Heart right ventricle (tissue), 16 donors: ENCODE results near the gene SOWAHA. TPM values are rescaled to one million over a fixed set of nuclear protein-coding genes. Genes with fewer than 3 reads are reported as not detected.

ENCODE experiments used
- ATAC-seq, 8 donors: fragments of 200-7000 bp; cut with Tn5 transposase; one replicate each; pipeline ENCODE4 v1.9.1; 2020; ENCODE audit warnings: mild to moderate bottlenecking in 8 of 8, moderate library complexity in 8 of 8, moderate number of reproducible peaks in 1 of 8
- DNase-seq, 2 donors: peaks; one replicate each; pipeline ENCODE4 v3.0.0-alpha.2; 2020
- H3K27ac ChIP-seq, 10 donors: fragments of 200-600 bp; sonication (generic) in 2 of 10; one replicate each; pipeline versions ENCODE4 v1.5.0 to v1.8.0; 2020 to 2022; ENCODE audit warnings: mild to moderate bottlenecking in 3 of 10
- H3K27me3 ChIP-seq, 7 donors: fragments of 200-600 bp; one replicate each; pipeline ENCODE4 v1.8.0; 2021 to 2022; ENCODE audit warnings: mild to moderate bottlenecking in 2 of 7
- H3K36me3 ChIP-seq, 9 donors: fragments of 200-600 bp; sonication (generic) in 1 of 9; one replicate each; pipeline versions ENCODE4 v1.5.0 to v1.8.0; 2020 to 2022; ENCODE audit warnings: mild to moderate bottlenecking in 2 of 9
- H3K4me1 ChIP-seq, 9 donors: fragments of 200-600 bp; sonication (generic) in 1 of 9; one replicate each; pipeline versions ENCODE4 v1.5.0 to v1.8.0; 2020 to 2022; ENCODE audit warnings: mild to moderate bottlenecking in 4 of 9
- H3K4me3 ChIP-seq, 10 donors: fragments of 200-600 bp; sonication (generic) in 2 of 10; one replicate each; pipeline versions ENCODE4 v1.5.0 to v1.8.0; 2020 to 2022; ENCODE audit warnings: mild to moderate bottlenecking in 7 of 10, moderate library complexity in 2 of 10
- H3K9me3 ChIP-seq, 11 donors: fragments of 200-600 bp in 10 of 11; sonication (generic) in 2 of 11; one replicate each; pipeline versions ENCODE4 v1.5.0 to v1.8.0; 2013 to 2022; ENCODE audit warnings: mild to moderate bottlenecking in 2 of 11, control low read depth in 1 of 11, moderate library complexity in 1 of 11
- WGBS, 2 donors: extraction: QIAGEN DNeasy Blood & Tissue Kit; methylation state at CpG; one replicate each; pipeline ENCODE4 v1.1.7; 2013; ENCODE audit warnings: inconsistent platforms in 1 of 2; 5-methylcytosine and 5-hydroxymethylcytosine counted together
- intact Hi-C, 10 donors: fragments of 100-400 bp; cut with DNase I; formaldehyde crosslinking; loops; one replicate each; pipeline versions ENCODE4 v1.11.1 to v1.14.2; 2022
- polyA plus RNA-seq, 2 donors: library from polyadenylated mRNA; stranded (reverse); fragments of 200-250 nt; gene quantifications; one replicate each; pipeline ENCODE4 v1.2.3, GENCODE V29; 2013
- total RNA-seq, 10 donors: library from RNA; stranded (reverse); fragmentation: NEBNext Ultra II Directional in 3 of 10; extraction: Animal tissue kit (Norgen Biotek cat#: 25700) in 3 of 10; gene quantifications; one replicate each; pipeline versions ENCODE4 v1.2.1 to v1.2.4, GENCODE V29; 2021 to 2023
- TF ChIP-seq, protein P1 (sequence below), 9 donors: fragments of 200-600 bp; sonication (generic) in 2 of 9; IDR thresholded peaks; one replicate each; pipeline versions ENCODE4 v1.5.0 to v1.8.0; 2021 to 2022; ENCODE audit warnings: antibody characterized with exemption in 9 of 9, mild to moderate bottlenecking in 5 of 9, moderate library complexity in 1 of 9
- donor health status: Arrhythmogenic right ventricular cardiomyopathy.
- donor health status: ischemic (EF 13 %, LVEDD 7.1; RV severe dilation, severe dysfunction).
- donor health status: healthy with polysubstance abuse.
- donor health status: DM: no; HTN: yes; CAD: no.
- donor health status: DM: no; HTN: no; CAD: no.
- donor health status: ischemic (EF 25% LVEDD 6.9; RV normal size, moderate dysfunction).
- donor health status: ischemic (EF 25% LVEDD 5.7; RV mildly dilated, moderate dysfunction).
- donor health status: healthy.
- donor health status: DM: yes; HTN: yes; CAD: no.
- donor health status: Ischemic cardiomyopathy.
- donor health status: ischemic (EF 35%, LVEDD 5.7; RV mildly dilated, moderate dysfunction).
- donor health status: nonischemic (EF 11% LVEDD 7.7; RV severe dilation, severe dysfunction).
- donor health status: DM: yes; HTN: yes; CAD: no.
- donor health status: PGD.
- donor health status: ischemic (EF 29% LVEDD 5.4; RV normal size, mild dysfunction).
- donor health status: nonischemic (EF 23%, LVEDD 6.1; RV moderate dilation, normal function).

The SOWAHA gene
- total and polyA plus RNA-seq, 12 donors = 0.07 to 0.19 (median 0.13) TPM; not detected in 7

DNA sequence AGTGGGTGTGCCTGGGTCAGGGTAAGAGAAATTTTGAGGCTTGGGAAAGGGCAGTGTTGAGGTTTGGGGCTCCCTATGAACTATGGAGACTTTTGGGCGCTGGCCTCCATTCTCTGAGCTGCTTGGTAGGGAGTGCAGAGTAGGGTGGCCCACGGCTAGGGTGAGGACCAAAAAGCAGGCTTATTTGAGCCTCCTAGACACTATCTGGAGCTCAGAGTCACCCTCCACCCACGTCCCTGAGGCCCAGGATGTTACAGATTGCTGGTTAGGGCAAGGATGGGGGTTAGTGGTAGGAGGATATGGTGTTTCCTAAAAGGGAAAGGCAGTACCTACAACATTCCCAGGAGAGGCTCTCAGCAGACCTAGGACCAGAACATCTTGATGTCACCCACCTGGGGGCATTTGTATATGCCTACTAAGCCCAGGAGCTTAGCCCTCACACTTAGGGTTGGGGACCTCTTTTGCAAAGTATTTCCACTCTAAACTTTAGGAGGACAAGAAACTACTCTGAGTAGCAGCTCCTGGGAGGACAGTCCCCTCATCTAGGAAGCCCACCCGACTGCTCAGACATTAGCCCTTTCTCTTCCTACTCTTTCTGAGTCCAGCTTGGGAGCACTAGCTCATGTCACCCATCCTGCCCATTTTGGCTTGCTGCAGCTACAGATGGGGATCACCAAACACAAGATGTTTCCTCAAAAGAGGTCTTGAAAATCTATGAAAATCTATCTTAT is 15.0 kb downstream of the SOWAHA start:
- Histone ChIP-seq H3K27me3 (peaks cover 0 to 80% (median 0%) of the 10 kb centered on the region in 7 donors), H3K27ac (no peak overlapping the region), H3K4me3 (no peak overlapping the region), H3K9me3 (no peaks in the 10 kb centered on the region), H3K4me1 (peaks cover 6 to 36% (median 22%) of the 10 kb centered on the region in 9 donors), H3K36me3 (peaks cover 0 to 21% (median 0%) of the 10 kb centered on the region in 9 donors)
- 95% methylated on average over 4 of the region's 4 CpGs for WGBS, 2 donors
- TF ChIP-seq, protein P1, sequence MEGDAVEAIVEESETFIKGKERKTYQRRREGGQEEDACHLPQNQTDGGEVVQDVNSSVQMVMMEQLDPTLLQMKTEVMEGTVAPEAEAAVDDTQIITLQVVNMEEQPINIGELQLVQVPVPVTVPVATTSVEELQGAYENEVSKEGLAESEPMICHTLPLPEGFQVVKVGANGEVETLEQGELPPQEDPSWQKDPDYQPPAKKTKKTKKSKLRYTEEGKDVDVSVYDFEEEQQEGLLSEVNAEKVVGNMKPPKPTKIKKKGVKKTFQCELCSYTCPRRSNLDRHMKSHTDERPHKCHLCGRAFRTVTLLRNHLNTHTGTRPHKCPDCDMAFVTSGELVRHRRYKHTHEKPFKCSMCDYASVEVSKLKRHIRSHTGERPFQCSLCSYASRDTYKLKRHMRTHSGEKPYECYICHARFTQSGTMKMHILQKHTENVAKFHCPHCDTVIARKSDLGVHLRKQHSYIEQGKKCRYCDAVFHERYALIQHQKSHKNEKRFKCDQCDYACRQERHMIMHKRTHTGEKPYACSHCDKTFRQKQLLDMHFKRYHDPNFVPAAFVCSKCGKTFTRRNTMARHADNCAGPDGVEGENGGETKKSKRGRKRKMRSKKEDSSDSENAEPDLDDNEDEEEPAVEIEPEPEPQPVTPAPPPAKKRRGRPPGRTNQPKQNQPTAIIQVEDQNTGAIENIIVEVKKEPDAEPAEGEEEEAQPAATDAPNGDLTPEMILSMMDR (IDR thresholded peaks at IDR 0.05) = no peak
- intact Hi-C loops = loop anchor here in 5 of 10 donors (5.0 to 10.0 kb wide), 4 partner anchors 54 to 453 kb away; no protein-coding TSS in a partner anchor
- ATAC-seq (no peak), DNase-seq (no peak)

DNA sequence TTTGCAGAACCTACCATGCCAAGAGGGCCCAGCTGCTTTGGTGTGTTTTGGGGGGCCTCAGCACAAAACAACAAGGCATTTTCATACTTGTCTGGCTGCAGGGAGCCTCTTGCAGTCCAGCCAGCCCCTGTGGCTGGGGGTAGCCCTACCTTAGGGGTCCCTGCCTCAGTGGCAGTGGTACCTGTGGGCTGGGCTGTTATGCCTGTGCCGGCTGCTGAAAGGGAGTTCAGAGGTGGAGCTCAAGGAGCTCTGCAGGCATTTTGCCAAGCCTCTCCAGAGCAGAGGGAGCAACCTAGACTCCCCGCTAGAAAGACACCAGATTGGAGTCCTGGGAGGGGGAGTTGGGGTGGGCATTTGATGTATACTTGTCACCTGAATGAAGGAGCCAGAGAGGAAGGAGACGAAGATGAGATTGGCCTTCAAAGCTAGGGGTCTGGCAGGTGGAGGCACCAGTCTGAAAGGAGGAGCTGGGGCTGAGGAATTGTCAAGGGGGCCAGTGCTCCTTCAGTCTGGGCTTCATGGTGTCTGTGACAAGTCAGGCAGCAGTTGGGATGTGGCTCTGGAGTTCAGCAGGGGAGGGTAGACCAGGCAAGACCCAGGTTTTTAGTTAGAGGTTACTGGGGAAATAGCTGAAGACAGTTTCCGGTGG is 15.9 kb downstream of the SOWAHA start:
- peak overlapping the region in 9 of 10 donors; percentile 67 to 89 (median 77) for H3K4me3 ChIP-seq
- peaks cover 6 to 33% (median 19%) of the 10 kb centered on the region in 9 donors for H3K4me1 ChIP-seq
- ATAC-seq (peak in 1 of 8 donors; percentile 1), DNase-seq (no peak)
- H3K27ac ChIP-seq = no peak overlapping the region
- no peaks in the 10 kb centered on the region for H3K9me3 ChIP-seq
- intact Hi-C loops = loop anchor here in 5 of 10 donors (5.0 to 10.0 kb wide), 4 partner anchors 53 to 454 kb away; no protein-coding TSS in a partner anchor
- H3K36me3 ChIP-seq = peaks cover 0 to 14% (median 0%) of the 10 kb centered on the region in 9 donors
- peaks cover 0 to 72% (median 0%) of the 10 kb centered on the region in 7 donors for H3K27me3 ChIP-seq
- 72 to 74% methylated on average over 4 of the region's 4 CpGs for WGBS, 2 donors
- TF ChIP-seq, protein P1 (IDR thresholded peaks at IDR 0.05) = no peak

DNA sequence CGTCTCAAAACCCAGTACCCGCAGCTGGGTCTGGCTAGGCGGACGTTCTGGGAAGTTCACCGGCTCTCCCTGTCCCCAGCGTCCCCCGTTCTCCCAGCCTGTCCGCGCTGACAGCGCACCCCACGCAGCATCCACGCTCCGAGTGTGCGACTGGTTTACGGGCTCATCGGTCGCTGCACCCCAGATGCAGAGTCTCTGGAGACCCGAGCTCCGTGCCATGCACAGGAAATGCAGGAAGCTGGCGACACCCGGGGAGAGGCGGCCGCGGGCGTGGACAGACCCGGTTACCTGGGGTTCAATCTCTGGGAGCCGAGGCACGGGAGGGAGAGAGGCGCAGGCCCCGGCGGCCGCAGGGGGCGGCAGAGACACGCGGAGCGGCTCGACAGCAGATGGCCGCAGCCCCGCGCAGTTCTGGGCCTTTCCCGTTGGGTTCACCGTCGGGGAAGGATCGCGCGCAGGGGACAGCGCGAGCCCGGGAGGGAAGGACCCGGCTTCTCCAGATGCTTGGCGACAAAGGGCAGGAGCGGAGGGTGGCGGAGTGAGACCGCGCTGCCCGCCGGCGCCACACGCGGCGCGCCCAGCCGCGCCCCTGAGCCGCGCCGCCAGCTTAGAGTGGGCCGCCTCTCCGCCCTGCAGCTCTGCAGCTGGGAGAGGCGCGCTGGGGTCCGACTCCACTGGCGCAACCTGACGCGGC is 16.8 kb downstream of the SOWAHA start:
- Histone ChIP-seq H3K27ac (peak overlapping the region; percentile 55 to 92 (median 86)), H3K27me3 (peaks cover 0 to 62% (median 0%) of the 10 kb centered on the region in 7 donors), H3K36me3 (peaks cover 0 to 5% (median 0%) of the 10 kb centered on the region in 9 donors), H3K4me3 (peak overlapping the region; percentile 46 to 89 (median 77)), H3K4me1 (peaks cover 6 to 33% (median 19%) of the 10 kb centered on the region in 9 donors), H3K9me3 (no peaks in the 10 kb centered on the region)
- 3 to 5% methylated on average over 66 to 75 of the region's 75 CpGs for WGBS, 2 donors
- intact Hi-C loops = loop anchor here (1.0 to 10.0 kb wide), 9 partner anchors 37 to 455 kb away; partner anchors contain the start of genes GDF9 (in 8 of the 10) and UQCRQ (in 8 of the 10)
- peak; percentile 78 to 80 for DNase-seq
- TF ChIP-seq, protein P1 (IDR thresholded peaks at IDR 0.05) = peak in 8 of 9 donors; percentile 88 to 98 (median 93)
- peak; percentile 88 to 94 (median 90) for ATAC-seq
